ENCODE data around the gene KRTAP1-3.

DNA sequence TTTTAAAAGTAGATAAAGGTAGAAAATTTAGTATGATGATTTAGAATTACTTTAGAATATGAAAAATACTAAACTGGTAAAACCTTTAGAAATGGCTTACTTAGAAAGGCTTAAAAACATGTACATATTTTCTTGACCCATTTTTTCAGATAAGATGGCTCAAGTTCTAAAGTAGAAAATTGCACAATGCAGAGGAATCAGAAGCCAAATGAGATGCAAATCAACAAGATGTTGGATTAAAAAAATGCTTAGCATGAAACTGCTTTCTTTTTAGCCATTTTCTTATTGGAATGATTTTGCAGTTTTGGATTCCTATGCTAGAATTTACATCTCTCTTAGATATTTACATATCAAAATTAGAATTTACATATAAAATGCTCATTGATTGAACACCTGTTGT lies 24.2 kb downstream of the KRTAP1-3 start:
- TF ChIP-seq CTCF (IDR thresholded peaks at IDR 0.05): no peak
- no peak for TF ChIP-seq POLR2AphosphoS5 (IDR thresholded peaks at IDR 0.05)
- TF ChIP-seq POLR2A (IDR thresholded peaks at IDR 0.05): no peak
